ENCODE data around the gene MBD4. TPM values are rescaled to one million over a fixed set of nuclear protein-coding genes. Genes with fewer than 3 reads are reported as not detected.

The MBD4 gene
- total RNA-seq, 1 experiment from 2014 or later = 11.4 TPM

DNA sequence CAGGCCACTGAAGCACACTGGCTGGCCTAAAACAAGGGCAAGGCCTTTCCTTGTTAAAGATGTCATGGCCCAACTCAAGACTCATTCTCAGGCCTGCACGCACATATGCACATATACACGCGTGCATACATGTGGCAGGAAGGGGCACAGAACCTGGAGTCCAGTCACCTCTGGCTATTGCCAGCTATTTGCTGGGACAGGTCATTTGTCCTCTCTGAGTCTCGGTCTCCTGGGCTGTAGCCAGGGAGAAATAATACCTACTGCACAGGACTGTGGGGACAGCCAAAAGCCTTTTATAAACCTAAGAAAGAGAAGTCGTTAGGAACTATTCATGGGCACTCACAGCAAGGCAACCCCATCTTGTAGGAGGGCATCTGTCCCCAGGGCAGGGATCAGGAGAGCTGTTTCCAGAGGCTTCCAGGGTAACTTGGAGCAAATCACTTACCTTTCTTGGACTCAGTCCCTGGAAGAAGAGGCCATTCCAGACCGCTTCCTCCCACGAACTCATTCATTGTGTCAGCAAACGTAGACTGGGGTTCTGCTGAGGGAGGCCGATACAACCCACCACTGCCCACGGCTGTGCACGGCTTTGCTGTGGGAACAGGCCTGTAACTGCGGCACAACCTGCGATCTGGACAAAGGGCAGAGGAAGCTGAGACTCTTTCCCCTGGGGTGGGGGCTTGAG is 47.6 kb upstream of the MBD4 start:
- no peaks in the 10 kb centered on the region for H3K9me2 ChIP-seq (replicated peaks; ENCODE audit: low read length)
- CTCF ChIA-PET = no interaction called here
- H3K79me2 ChIP-seq (ENCODE audit: low read length) = no peaks in the 10 kb centered on the region
- no peaks in the 10 kb centered on the region for H3K36me3 ChIP-seq (ENCODE audit: low read depth, low read length)
- no TSS peak for BruUV-seq (replicated peaks)
- H3K4me1 ChIP-seq (ENCODE audit: insufficient read depth, low read length) = peaks cover 34% of the 10 kb centered on the region
- H3K27ac ChIP-seq (ENCODE audit: low read length) = peak overlapping the region; percentile 99
- no peaks in the 10 kb centered on the region for H3K9me3 ChIP-seq (ENCODE audit: low read length)
- DNase-seq (no peak), ATAC-seq (no peak)
- no peak overlapping the region for H3K4me3 ChIP-seq (ENCODE audit: low read length)
- H3K27me3 ChIP-seq (ENCODE audit: low read length) = no peaks in the 10 kb centered on the region
- no peaks in the 10 kb centered on the region for H4K20me1 ChIP-seq (ENCODE audit: low read length)
- no peaks in the 10 kb centered on the region for H3F3A ChIP-seq (ENCODE audit: low read length, unreplicated experiment)
- intact Hi-C loops (cut with micrococcal nuclease) = no loop called here
- no peak overlapping the region for H2AFZ ChIP-seq (ENCODE audit: low read length)
- POLR2A ChIA-PET (ENCODE audit: unreplicated experiment) = no interaction called here
- H3K4me2 ChIP-seq (ENCODE audit: low read length) = peak overlapping the region; percentile 81
- TF ChIP-seq CTCF (conservative IDR thresholded peaks at IDR 0.05; ENCODE audit: low read depth, low read length) (no peak), EZH2phosphoT487 (IDR thresholded peaks at IDR 0.05; ENCODE audit: borderline replicate concordance, low read length) (no peak), EZH2 (IDR thresholded peaks at IDR 0.05; ENCODE audit: low read length, unreplicated experiment) (no peak)
- H3K9ac ChIP-seq (ENCODE audit: low read length) = peak overlapping the region; percentile 79; the same call in 1 of the 2 replicates

DNA sequence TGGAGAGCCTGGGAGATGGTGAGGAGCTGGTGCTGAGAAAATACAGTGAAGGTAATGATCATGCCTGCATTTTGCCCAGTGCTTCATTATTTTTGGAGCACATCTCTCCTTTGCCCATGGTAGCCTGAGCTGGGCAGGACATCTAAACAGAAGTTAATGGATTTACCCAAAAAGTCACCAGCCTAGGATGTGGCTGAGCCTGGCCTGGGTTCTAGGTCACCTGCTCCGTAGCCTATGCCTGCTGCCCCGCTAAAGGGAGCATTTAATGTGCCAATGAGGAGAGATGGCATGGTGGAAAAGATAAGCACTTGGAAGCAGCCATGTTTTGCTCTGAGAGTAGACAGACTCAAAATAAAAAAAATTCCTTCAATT is 46.9 kb upstream of the MBD4 start:
- Histone ChIP-seq H3K4me1 (ENCODE audit: insufficient read depth, low read length) (peaks cover 34% of the 10 kb centered on the region), H2AFZ (ENCODE audit: low read length) (no peak overlapping the region), H3K4me2 (ENCODE audit: low read length) (peak overlapping the region; percentile 81), H3K36me3 (ENCODE audit: low read depth, low read length) (no peaks in the 10 kb centered on the region), H3K9ac (ENCODE audit: low read length) (peak overlapping the region; percentile 79), H4K20me1 (ENCODE audit: low read length) (no peaks in the 10 kb centered on the region), H3K9me2 (replicated peaks; ENCODE audit: low read length) (no peaks in the 10 kb centered on the region), H3K27me3 (ENCODE audit: low read length) (no peaks in the 10 kb centered on the region), H3F3A (ENCODE audit: low read length, unreplicated experiment) (no peaks in the 10 kb centered on the region), H3K27ac (ENCODE audit: low read length) (peak overlapping the region; percentile 99), H3K4me3 (ENCODE audit: low read length) (peak overlapping the region; percentile 48; the same call in 1 of the 2 replicates), H3K9me3 (ENCODE audit: low read length) (no peaks in the 10 kb centered on the region), H3K79me2 (ENCODE audit: low read length) (no peaks in the 10 kb centered on the region)
- ATAC-seq = no peak
- intact Hi-C loops (cut with micrococcal nuclease) = no loop called here
- no TSS peak for BruUV-seq (replicated peaks)
- no peak for TF ChIP-seq EZH2phosphoT487 (IDR thresholded peaks at IDR 0.05; ENCODE audit: borderline replicate concordance, low read length)
- TF ChIP-seq EZH2 (IDR thresholded peaks at IDR 0.05; ENCODE audit: low read length, unreplicated experiment) = no peak
- no peak for TF ChIP-seq CTCF (conservative IDR thresholded peaks at IDR 0.05; ENCODE audit: low read depth, low read length)
- no peak for DNase-seq
- CTCF ChIA-PET = no interaction called here
- POLR2A ChIA-PET (ENCODE audit: unreplicated experiment) = no interaction called here
